HG02885 (cell line): ENCODE results near the gene CDK8.
A peak's percentile ranks its signal among the peaks of the same experiment; 100 is the strongest.

Experiments used
- ATAC-seq: cut with Tn5 transposase; IDR thresholded peaks from one replicate; pipeline ENCODE4 v1.9.1; 2021; ENCODE audit warnings: mild to moderate bottlenecking; ENCODE audit not compliant: unreplicated experiment, poor library complexity

Gene CDK8

DNA sequence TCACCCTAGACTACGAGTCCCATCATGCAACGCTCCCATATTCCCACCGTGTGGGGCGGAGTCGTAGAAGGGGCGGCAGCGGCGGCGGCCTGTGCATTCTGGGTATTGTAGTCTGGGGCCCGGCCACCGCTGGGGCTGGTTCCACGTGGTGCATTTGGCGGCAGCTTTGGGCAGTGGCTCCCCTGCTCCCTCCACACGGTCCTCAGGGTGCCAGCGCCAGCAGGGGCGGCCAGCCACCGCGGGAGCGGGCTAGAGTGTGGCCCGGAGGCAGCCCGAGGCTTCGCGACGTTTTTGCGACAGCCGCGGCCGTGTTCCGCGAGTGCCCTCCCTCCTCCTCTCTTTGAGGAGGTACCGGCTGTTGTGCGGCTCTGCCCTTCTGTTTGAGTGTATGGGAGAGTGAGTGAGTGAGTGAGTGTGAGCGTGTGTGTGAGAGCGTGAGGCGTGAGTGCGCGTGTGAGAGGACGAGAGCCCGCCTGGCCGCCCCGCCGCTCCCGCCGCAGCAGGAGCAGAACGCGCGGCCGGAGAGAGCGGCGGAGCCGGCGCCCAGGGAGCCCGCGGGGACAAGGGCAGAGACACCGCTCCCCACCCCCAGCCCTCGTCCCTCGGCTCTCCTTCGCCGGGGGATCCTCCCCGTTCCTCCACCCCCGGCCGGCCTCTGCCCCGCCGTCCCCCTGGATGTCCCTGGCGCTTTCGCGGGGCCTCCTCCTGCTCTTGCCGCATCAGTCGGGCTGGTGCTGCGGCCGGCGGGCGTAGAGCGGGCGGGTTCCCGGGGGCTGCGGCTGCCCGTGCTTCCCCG is at the start of gene CDK8:
TSS of gene CDK8 (plus strand) at position 343 of the 796 bp plus-strand sequence. CDS start 513 bp downstream, outside the sequence.
- peak; percentile 89 for ATAC-seq

- ATAC-seq, result no peak
Measured at GRCh38 chr13:26208287-26208686, 45.6 kb upstream of the CDK8 start.

GRCh38 chr13:26213345-26213744 is 40.6 kb upstream of the CDK8 start:
- ATAC-seq, result no peak

- ATAC-seq, result no peak
Measured at GRCh38 chr13:26213982-26214381, 39.9 kb upstream of the CDK8 start.

- no peak for ATAC-seq
Measured at GRCh38 chr13:26216042-26216441, 37.9 kb upstream of the CDK8 start.

- ATAC-seq, result no peak
Measured at GRCh38 chr13:26219726-26220125, 34.2 kb upstream of the CDK8 start.

DNA sequence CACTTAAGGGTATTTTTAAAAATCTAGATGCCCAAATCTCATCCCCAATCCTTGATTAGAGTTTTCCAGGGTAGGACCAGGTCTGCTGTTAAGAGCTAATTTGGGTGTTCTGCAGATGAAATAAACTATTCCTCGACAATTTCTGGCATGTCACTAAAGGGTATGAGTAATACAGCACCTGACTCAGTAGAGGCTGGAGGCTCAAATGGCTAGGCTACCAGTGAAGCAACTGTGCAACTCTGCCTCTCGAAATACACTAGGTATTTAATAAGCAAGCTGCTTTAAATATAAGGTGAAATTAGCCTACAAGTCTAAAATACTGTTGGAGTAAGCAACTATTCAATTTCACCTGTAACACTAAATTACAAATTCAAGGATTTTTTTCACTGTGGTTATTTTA is 33.4 kb upstream of the CDK8 start:
- ATAC-seq, result no peak

DNA sequence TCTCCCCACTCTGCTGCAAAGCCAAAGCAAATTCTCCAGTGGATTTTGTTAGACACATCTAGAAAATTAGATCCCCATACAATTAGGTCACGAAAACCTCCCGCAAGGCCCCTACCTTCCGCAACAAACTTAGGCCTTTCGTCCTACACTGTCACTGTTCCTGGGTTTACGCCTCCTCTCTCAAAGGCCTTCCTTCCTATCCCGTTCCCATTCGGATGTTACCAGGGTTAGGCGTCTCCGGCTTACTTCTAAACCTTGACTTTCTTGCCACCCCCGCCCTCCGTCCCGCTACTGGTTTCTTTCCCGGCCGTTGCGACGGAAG is 32.6 kb upstream of the CDK8 start:
- peak; percentile 34 for ATAC-seq

DNA sequence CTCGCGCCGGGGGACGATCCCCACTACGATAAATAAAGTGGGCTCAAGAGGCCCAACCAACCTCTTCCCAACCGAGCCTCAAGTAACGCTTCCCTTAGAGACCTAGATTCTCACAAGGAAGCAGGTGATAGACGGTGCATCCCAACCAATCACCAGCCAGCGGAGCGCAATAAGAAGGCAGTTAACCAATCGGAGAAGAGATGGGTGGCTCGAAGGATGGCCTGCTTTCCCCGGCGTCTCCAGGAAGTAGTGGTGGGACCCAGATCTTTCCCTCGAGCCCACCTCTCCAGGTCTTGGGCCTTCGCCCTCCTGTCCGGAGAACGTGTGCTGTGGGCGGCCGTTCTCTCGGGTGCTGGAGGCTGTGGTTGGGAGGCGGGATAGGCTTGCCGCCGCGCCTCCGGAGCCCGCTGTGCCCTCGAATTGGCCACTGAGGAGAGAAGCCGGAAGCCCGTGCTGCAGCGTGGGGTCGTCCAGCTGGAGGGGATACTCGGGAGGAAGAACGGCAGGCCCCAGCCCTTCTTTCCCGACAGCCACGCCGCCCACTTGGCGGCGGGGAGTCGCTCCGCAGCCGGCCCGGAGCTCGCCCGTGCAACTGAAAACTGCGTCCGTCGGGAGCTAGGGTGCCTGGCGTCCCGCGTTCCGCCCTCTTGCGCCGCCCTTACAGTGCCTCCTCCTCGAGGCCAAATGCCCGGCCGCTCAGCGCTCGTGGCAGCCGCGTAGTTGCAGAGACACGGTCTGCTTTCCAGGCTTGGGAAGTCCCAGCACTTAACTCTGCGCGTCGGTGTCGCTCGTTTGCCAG is 32.0 kb upstream of the CDK8 start, which contains the start of gene RNF6:
TSS of gene RNF6 (minus strand) at position 594 of the 799 bp plus-strand sequence. CDS start 2,665 bp downstream, outside the sequence.
- ATAC-seq, result peak; percentile 97

DNA sequence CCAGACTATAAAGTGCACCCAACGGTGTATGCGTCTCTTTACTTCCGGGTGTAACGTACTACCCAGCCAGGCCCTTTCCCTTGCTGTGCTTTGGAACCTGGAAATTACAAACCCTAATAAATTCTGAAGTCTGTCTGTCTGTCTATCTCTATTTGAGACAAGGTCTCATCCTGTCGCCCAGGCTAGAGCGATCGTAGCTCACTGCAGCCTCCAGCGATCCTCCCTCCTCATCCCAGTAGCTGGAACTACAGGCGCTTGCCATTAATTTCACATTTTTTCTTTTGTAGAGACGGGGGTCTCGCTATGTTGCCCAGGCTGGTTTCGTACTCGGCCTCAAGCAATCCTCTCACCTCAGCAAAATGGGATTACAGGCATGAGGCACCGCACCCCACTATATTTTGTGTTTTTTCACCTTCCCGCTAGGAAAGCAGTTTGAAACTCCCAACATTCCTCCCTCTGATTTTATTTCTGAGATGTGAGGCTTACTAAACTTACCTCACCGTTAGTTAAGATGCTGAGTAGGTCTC is 31.3 kb upstream of the CDK8 start:
- peak; percentile 45 for ATAC-seq

GRCh38 chr13:26225896-26226617 is 27.9 kb upstream of the CDK8 start:
- no peak for ATAC-seq

GRCh38 chr13:26227166-26227971 is 26.6 kb upstream of the CDK8 start:
- ATAC-seq, result no peak

GRCh38 chr13:26228096-26228495 is 25.8 kb upstream of the CDK8 start:
- no peak for ATAC-seq

- no peak for ATAC-seq
Measured at GRCh38 chr13:26229080-26229615, 24.8 kb upstream of the CDK8 start.

DNA sequence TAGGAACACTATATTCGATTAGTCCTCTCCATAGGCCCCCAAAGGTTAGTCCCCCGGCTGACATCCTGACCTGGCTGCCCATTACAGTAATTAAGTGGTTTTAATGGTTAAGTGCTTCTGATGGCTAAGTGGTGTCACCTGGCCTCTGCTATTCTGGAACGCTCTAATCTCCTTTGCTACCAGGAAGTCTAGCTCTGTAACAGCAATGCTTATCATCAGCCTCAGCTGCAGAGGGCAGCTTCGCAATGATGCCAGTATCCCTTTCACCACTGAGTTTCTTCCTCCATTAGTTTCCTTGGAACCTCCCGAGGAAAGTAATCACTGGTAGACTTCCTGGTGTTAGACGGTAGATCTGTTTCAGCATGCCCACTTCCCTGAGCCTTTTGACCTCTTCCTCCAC is 23.2 kb upstream of the CDK8 start:
- ATAC-seq, result no peak

- ATAC-seq, result no peak
Measured at GRCh38 chr13:26236296-26236695, 17.6 kb upstream of the CDK8 start.

GRCh38 chr13:26246154-26246553 is 7.8 kb upstream of the CDK8 start:
- ATAC-seq, result no peak

- ATAC-seq, result no peak
Measured at GRCh38 chr13:26247011-26247410, 6.9 kb upstream of the CDK8 start.

GRCh38 chr13:26247608-26248007 is 6.3 kb upstream of the CDK8 start:
- no peak for ATAC-seq

GRCh38 chr13:26249551-26249950 is 4.4 kb upstream of the CDK8 start:
- ATAC-seq, result no peak
